Measurements from ENCODE around the gene TMEM175.

GRCh38 chr4:968221-968620, 36.0 kb downstream of the TMEM175 start:
- no peak for TF ChIP-seq EZH2 (IDR thresholded peaks at IDR 0.05; ENCODE audit: insufficient read depth, poor library complexity, severe bottlenecking)
- no peak for TF ChIP-seq EZH2phosphoT487 (IDR thresholded peaks at IDR 0.05; ENCODE audit: insufficient read depth, low read depth)

Data from GM23248 (cell line).